Measurements from ENCODE around the gene SOS1.
"Not testable (repeated sequence)": the region's sequence is repeated elsewhere in the genome, so short reads cannot be mapped to it uniquely, and the experiment has no call there.

Gene SOS1

DNA sequence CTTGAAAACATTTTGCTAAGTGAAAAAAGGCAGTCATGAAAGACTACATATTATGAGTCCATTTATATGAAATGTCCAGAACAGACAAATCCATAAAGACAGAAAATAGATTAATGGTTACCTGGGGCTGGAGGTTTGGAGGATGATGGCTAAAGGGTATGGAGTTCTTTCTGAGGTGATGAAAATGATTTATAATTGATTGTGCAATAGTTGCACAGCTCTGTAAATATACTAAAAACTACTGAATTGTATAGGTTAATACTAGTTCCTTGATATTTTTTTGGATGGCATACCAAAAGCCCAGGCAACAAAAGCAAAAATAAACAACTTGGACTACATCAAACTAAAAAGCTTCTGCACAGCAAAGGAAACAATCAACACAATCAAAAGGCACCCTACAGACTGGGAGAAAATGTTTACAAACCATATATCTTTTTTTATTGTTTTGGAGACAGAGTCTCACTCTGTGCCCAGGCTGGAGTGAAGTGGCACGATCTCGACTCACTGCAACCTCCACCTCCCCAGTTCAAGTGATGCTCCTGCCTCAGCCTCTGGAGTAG lies 21.5 kb downstream of the SOS1 start:
- no peak for DNase-seq

DNA sequence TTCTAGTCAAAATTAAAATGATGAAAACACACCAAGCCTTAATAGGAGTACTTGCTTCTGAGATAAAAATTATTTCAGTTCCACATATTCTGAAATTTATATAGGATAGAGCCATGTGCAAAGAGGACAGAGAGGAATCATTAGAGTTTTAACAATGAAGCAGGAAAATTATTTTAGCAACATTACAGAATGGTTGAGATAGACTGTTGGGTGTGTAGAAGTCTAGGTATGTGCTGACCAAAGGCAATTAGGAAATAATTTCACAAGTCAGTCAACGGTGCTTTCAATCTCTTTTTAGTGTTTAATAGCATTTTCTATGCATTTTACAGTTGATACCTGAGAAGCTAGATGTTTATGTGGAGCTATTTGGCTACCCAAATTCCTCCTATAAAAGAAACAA lies 25.2 kb downstream of the SOS1 start:
- DNase-seq, result no peak

DNA sequence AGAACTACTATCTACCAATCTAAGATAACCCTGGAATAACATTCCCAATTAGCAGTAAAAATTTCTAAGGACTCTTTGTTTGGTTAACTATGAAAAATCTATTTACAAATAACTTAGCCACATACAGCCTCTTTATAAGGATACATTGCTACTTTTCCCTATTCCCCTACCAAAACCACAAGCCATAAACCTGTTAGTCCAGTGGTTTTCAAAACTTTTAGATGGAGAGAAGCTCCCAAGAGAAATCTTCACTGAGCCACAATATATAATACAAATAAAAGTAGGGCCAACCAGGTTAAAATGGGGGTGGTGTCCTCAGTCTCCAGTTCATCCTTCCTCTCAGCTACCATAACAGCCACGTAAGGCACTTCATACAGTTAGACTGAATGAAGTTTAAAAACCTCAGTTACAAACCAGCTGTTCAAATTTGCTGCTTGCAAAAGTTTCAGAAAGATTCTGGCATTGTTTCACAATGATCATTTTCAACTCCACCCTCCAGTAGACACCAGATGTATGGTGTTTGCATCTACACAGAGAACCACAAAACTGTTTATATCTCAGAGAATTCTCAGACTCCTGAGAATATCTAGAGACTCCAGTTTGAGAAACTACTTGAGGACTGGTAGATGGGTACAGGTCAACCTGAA lies 26.0 kb downstream of the SOS1 start:
- no peak for DNase-seq

DNA sequence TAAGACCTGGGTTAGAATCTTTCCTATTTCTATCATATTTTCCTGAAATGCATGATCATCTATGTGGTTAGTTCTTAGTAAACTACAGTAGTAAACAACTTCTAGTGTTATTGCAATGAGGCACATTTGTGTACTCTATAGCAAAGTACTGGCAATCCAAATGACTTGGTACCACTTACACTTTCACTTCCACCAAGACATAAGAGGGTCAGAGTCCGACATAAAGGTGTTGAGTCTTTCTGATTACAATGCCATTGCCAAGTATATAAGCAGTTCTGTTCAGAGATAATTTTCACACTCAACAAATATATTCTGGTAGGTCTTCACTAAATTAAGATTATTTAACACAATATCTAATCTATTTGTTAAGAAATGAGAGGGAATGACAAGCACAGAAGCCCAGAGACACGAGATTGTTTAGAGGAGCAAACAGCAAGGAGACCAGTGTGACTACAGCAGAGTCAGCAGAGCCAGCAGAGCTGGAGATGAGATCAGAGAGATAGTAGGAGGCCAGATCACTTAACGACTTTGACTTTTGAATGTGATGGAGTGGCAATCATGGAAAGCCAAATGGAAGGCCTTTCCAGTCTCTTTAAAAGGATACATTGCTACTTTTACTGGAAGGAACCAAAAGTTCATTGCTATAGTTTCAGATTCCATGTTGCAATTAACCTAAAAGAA lies 27.5 kb downstream of the SOS1 start:
- no peak for DNase-seq

DNA sequence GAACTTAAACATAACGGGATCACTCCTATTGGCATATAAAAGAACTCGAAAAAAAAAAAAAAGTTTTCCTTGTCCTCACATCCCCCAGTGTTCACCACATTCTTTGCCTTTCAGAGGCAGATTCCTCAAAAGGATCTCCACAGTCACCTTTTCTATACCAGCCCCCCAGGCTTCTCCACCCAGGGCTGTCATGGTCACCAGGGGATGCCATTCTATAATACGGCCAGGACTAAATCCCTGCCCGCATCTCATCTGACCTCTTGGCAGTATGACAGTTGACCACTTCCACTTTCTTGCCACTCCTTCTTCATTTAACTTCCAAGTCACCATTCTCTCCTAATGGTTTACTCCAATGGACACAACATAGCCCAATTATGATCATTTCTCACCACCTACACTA lies 29.3 kb downstream of the SOS1 start:
- no peak for DNase-seq

DNA sequence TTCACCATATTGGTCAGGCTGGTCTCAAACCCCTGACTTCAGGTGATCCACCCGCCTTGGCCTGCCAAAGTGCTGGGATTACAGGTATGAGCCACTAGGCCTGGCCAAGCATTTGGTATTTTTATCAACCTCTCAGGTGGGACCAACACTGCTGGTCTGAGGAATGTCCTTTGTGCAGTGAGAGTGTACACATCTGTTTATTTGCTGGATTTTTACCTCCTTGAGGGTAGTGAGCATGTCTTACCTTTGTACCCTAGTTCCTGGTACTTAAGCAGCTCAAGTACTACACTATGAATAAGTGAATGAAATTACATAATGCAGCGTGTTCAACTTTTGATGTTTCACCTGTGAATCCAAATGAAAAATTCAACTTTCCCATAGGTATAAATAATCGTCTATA lies 29.8 kb downstream of the SOS1 start:
- no peak for DNase-seq

DNA sequence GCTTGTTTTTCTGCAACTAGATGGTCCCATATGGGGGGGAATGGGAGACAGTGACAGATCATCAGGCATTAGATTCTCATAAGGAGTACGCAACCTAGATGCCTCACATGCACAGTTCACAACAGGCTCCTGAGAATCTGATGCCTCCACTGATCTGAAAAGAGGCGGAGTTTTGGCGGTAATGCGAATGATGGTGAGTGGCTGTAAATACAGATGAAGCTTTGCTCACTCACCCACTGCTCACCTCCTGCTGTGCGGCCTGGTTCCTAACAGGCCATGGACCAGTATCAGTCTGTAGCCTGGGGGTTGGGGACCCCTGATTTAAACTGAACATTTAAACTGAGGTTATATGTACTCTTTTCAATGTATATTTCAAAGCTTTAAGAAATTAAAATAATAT lies 40.7 kb downstream of the SOS1 start:
- no peak for DNase-seq

DNA sequence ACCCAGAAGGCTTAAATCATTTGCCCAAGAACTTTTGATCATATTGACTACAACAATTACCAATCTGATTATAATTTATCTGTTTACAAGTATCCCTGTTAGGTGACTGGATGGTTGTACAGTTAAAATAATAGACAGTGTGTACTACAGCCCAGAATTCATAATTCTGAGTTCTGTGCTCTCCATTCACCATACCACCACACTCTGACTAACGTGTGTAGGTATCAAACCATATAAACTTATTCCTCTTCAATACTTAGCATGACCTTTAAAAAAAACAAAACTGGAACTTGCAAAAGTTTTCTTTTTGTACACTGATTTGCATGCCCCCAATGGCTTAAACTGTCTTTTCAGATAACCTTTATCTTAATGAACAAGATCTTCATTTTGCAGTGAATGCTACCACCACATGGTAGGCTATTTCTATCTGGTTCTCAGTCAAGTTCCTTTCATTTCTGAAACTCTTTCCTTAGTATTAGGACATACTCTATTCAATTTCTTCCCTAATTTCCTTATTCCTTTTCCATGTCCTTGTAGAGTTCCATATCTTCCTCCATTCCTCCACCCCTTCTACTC lies 50.9 kb downstream of the SOS1 start:
- no peak for DNase-seq

DNA sequence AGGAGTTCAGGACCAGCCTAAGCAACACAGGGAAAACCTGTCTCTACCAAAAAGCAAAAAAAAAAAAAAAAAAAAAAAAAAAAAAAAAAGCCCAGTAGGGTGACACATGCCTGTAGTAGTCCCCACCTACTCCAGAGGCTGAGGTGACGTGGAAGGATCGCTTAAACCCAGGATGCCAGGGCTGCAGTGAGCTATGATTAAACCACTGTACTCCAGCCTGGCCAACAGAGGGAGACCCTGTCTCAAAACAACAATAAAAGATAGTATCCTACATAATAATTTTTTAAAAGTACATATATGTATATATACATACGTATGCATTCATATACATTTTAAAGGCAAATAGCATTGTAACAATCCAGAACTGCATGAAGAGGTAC lies 51.7 kb downstream of the SOS1 start:
- DNase-seq, result no peak

DNA sequence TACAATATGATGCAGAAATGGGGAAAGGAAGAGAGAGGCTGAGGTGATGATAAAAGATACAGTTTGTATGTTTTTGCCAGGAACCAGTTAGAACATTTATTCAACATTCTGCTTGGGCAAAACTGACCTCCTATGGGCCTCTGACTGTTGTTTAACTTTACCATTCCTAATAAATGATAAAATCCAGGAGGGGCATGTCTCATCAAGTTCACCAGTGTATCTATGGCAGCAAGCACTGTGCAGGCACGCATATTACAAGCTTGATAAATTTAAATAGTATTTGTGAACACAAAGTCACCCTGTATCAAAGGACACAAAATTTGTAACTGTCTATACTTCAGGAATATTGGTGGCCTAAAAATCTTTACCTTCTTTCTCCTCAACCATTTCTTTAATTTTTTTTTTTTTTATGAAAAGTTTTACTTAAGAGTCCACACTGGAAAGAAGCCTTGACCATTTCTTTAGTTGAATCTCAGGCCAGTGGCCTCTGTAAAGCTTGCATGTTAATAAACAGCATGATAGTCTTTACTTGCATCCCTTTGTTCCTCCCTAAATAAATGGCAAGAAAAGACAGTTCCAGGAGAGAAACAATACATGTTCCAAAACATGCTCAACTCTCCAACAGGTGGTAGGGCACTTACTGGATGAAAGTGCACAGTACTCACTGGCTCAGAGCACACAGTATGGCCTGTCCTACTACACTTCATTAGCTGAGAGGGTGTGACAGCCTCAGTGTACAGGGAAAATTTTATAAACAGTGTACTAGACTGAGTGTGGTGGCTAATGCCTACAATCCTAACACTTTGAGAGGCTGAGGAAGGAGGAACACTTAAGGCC lies 52.3 kb downstream of the SOS1 start:
- no peak for DNase-seq

DNA sequence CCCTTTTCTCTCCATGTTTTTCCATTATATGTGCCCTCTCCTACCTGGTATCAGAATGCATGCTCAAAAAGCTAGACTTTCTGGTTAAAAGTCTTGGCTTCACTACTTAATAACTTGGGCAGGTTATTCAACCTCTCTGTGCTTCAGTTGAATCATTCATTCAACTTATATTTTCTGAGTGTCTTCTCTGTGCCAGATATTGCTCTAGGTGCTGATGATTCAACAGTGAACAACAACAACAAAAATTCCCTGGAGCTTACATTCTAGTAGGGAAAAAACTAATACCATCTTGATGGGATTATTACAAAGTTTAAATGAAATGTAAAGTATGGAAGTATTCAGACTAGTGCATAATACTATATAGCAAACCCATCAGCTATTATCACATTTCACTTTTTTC lies 55.2 kb downstream of the SOS1 start:
- no peak for DNase-seq

DNA sequence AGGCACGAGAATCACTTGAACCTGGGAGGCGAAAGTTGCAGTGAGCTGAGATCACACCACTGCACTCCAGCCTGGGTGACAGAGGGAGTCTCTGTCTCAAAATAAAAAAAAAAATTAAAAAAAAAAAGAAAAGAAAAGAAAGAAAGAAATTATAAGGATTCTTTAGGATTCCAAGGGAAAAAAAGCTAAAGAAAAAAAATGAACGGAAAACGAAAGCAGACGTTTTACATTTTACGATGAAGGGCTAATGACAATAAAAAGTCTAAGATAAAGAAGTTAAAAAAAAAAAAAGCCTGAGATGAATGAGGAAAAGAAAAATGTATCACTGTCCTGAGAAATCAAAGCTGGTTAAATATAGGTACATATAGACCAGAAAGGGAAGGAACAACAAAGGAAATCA lies 58.5 kb downstream of the SOS1 start:
- DNase-seq, result no peak

DNA sequence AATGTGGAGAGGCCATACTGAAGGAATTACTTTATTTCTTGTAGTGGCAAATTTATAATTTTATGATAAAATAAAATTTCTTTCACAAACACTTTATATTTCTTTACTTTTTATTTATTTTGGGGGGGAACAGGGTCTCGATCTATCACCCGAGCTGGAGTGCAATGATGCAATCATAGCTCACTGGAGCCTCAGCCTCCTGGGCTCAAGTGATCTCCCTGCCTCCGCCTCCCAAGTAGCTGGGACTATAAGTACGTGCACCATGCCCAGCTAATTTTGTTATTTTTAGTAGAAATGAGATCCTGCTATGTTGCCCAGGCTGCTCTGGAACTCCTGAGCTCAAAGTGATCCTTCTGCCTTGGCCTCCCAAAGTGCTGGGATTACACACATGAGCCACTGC lies 59.6 kb downstream of the SOS1 start:
- DNase-seq, result no peak

DNA sequence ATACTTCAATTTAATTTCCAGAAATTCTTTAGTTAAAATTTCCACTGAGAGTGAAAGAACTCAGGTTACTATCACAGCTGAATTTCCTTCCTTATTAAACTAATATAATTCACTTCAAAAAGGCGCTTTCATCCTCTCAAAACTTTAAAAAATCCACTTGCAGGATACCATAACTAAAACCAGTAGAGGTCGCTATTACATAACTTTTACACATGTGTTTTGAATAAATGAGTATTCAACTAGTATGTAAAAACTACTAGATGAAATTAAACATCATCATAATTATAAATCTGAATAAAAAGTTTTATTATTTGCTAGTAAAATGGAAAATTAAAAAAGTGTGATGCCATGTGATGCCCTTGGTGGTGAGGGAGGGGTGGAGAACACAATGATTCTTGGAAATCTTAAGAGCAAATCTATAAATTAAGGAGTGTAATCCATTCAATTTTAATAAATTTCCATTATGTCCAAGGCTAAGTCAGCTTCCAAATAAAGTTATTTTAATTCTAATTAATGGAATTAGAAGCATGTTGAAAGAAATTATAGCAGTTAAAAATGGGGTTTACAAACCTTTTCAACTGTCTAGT lies 61.4 kb downstream of the SOS1 start:
- DNase-seq, result peak; percentile 46

DNA sequence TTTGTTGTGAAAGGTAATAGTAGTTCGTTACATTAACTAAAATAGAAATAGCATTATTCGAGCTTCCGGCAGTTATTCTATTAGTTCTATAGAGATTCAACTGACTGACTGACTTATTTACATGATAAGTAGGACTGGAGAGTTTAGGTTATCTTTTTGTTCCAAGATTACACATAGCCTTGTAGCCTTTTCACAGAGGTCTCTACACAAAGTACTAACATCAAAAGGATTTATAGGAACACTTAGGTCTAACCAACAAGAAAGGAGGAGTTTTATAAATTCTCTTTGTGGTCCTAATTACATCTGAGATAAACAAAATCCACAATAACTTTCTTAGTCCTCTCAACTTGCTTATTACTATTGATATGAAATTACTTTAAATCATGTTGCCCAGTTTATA lies 62.8 kb downstream of the SOS1 start:
- no peak for DNase-seq

DNA sequence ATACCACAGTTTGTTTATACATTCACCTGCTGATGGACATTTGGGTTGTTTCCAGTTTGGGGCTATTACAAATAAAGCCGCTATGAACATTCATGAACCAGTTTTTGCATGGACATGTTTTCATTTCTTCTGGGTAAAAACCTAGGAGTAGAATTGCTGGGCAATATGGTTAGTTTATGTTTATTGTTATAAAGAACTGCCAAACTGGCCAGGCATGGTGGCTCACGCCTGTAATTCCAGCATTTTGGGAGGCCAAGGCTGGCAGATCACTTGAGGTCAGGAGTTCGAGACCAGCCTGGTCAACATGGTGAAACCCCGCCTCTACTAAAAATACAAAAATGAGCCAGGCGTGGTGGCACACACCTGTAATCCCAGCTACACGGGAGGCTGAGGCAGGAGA lies 68.2 kb downstream of the SOS1 start:
- DNase-seq, result not testable (repeated sequence)

DNA sequence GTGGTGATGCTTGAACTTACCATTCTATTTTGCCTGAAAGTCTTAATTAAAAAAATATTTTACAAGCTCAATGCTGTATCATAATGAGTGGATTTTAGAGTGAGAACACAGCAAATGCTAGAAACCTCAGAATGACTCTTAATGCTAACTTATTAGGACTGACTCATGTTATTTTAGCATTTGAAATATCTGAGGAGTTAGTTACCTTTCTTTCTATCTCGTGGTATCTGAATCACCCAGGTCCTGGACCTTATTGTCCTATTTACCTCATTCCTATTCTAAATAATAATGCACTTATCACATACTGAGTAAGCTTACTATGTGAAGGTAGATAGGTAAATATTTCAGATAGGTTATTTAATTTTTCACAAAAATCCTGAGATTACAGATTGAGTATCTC lies 70.7 kb downstream of the SOS1 start:
- DNase-seq, result no peak

DNA sequence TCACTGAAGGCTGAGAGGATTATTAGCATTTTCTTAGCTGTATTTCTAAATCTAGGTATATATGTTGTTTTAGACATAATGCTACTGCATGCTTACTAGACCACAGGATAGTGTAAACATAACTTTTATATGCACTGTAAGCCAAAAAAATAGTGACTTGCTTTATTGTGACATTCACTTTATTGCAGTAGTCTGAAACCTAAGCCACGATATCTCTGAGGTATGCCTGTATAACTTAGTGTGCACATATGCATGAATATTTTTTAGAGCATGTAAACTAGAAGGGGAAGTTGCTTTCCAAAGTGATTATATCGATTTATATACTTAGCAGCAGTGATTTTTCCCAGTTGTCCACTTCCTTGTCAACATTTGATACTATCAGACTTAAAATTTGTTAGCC lies 81.8 kb downstream of the SOS1 start:
- DNase-seq, result no peak

DNA sequence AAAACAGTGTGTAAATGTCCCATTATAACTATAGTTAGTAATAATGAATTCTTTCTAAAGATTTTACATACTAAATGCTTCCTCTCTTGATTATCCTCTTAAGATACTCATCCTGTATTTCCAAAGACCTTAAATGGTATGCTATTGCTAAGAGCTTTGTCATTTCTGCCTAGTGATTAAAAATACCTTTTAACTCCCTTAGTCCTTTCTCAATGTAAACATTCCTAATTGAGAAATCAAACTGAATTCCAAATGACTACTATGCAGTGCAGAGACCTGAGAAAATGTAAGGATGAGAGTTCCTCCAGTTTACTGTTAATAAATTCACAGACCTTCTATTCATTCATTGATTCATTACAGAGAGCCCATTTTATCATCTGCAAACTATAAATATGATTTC lies 86.9 kb downstream of the SOS1 start:
- no peak for DNase-seq

DNA sequence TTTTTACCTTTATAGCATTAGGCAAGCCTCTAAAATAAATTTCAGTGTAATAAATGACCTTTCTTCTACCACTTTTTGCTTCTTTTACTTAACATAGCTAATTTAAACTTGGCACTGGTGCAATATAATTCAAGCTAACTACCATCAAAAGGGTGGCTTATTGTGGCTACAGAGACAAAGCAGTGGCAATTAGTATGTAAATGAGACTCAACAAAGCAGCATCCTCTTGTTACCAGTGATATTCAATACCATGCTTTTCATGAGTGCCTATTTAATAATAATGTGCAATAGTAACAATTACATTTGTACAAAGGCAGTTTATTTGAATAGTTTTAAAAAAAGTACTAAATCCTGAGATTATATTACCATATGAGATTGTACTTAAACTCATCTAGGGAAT lies 93.4 kb downstream of the SOS1 start:
- no peak for DNase-seq

DNA sequence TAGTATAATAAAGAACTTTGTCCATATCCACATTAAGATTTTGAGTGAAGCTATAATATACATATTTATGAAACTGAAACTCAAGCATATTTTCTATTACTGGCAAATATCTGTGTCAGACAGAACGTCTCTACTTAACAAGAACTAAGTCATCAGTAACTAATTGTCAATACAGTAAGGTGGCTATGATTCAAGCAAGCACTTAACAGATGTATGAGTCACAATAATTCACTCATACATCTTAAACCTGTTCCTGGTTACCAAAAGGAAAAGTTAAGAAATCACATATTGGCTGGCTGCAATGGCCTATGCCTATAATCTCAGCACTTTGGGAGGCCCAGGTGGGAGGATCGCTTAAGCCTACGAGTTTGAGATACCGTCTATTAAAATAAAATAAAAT lies 96.0 kb downstream of the SOS1 start:
- DNase-seq, result no peak

DNA sequence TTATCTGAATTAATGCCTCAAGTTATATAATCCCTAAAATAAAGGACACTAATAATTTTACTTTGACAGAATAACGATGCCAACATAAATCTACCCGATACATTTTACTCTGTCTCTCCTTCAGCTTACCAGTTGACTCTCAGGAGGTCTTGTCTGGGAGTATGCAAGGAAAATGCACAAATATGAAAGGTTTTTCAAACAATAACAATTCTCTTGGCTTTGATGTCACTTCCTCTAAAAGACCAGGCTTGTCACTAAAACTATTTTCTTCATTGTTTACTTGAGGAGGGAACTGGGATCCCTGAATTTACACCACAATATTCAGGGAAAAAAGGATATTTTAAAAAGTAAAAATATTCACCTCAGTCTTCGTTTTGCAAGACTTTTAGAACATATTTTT lies 97.2 kb downstream of the SOS1 start:
- DNase-seq, result no peak

DNA sequence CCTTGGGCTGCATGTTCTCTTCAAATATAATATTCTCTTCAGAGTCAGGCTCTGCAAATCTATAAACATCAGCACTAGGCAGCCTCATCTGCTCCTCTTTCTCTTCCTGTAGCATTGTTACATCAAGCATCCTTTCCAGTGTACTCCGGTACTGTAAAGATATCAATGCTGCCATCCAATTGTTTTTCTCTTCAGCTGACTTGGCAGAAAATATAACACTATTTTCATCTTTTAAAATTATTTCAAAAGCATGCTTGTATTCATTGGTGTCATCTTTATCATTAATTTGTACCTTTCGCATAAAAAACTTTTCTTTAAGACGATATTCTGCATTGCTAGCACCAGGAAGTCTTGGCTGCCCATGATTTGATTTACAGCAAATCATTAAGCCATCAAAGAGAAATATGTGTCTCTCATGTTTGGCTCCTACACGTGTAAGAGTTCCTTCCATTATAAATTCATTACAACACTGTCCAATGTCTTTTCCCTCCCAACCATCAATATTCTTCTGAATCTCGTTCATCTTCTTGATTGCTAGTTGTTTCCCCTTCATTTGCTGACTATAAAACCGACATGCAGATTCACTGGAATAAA lies 98.1 kb downstream of the SOS1 start:
- DNase-seq, result no peak

Measured in NCI-H526 treated with DMSO at 0.1 percent for 48 hours (cell line).